ENCODE data around the gene INPP5D.
"Not testable (repeated sequence)": the region's sequence is repeated elsewhere in the genome, so short reads cannot be mapped to it uniquely, and the experiment has no call there.

Gene INPP5D

DNA sequence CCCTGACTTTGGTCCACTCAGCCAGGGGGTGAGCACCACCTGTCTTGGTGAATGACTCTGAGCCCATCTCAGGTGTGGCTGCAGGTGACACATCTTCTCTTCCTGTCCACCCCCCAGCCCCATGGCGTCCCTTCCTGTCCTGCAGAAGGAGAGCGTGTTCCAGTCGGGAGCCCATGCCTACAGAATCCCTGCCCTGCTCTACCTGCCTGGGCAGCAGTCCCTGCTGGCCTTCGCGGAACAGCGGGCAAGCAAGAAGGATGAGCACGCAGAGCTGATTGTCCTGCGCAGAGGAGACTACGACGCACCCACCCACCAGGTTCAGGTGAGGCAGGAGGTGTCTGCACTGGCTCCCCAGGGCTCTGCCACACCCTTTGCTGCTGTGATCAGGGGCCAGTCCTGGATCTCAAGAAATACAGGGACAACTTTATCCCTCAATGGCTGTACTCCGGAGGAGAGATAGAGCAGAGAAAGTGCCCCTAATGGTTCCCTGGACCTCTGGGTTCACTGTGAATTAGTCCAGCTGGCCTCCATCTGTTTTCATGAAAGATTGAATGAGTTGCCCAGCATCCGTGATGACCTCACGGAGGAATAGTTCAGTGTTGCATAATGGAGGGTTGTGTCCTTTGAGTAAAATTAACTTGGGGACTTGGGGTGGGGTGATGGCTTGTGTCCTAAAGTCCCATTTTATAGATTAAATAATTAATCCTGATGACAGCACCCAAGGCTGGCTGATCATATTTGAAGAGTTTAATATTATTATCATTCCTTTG, 27.4 kb upstream of the INPP5D start, which contains the start of gene NEU2:
NEU2 (plus strand) TSS at position 122 of the 770 bp plus-strand sequence; CDS start at position 122, 0 bp downstream.
- DNase-seq (ENCODE audit: low read depth) = no peak

DNA sequence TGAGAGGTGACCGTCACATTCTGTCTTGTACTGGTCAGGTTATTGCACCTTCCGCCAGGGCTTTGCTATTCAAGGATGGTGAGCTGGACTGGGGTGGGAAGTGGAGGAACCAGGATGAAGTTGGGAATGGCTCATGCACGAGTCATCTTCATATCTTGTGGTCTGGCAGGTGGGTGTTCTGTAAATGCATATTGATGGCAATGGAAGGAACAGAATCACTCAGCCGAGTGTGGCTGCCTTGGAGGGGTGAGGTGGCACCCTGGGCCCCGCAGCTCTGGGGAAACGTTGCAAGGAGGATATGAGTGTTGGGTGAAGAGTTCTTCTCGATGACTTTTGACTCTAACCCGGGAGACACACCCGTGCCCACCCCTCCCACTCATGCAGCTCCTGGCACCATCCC, 26.5 kb upstream of the INPP5D start:
- DNase-seq (ENCODE audit: low read depth) = no peak

DNA sequence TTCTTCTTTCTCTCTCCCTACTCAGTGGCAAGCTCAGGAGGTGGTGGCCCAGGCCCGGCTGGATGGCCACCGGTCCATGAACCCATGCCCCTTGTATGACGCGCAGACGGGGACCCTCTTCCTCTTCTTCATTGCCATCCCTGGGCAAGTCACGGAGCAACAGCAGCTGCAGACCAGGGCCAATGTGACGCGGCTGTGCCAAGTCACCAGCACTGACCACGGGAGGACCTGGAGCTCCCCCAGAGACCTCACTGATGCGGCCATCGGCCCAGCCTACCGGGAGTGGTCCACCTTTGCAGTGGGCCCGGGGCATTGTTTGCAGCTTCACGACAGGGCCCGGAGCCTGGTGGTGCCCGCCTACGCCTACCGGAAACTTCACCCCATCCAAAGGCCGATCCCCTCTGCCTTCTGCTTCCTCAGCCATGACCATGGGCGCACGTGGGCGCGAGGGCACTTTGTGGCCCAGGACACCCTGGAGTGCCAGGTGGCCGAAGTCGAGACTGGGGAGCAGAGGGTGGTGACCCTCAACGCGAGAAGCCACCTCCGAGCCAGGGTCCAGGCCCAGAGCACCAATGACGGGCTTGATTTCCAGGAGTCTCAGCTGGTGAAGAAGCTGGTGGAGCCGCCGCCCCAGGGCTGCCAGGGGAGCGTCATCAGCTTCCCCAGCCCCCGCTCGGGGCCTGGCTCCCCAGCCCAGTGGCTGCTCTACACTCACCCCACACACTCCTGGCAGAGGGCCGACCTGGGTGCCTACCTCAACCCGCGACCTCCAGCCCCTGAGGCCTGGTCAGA, 25.9 kb upstream of the INPP5D start:
- no peak for DNase-seq (ENCODE audit: low read depth)

DNA sequence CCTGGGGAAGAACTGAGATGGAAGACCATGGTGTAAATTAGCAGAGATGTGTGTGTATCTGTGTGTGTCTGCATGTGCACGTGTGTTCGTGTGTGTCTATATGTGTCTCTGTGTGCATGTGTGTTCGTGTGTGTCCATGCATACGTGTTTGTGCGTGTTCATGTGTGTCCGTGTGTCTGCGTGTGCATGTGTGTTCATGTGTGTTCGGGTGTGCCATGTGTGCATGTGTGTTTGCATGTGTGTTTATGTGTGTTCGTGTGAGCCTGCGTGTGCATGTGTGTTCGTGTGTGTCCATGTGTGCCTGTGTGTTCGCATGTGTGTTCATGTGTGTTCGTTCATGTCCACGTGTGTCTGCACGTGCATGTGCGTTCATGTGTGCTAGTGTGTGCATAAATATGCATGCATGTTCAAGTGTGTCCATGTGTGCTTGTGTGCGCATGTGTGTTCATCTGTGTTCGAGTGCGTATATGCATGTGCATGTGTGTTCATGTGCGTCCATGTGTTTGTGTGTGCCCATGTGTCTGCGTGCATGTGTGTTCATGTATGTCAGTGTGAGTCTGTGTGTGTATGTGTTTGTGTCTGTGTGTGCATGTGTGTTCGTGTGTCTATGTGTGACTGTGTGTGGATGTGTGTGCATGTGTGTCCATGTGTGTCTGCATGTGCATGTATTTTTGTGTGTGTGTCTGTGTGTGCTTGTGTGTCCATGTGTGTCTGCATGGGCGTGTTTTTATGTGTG, 24.5 kb upstream of the INPP5D start:
- no peak for DNase-seq (ENCODE audit: low read depth)

DNA sequence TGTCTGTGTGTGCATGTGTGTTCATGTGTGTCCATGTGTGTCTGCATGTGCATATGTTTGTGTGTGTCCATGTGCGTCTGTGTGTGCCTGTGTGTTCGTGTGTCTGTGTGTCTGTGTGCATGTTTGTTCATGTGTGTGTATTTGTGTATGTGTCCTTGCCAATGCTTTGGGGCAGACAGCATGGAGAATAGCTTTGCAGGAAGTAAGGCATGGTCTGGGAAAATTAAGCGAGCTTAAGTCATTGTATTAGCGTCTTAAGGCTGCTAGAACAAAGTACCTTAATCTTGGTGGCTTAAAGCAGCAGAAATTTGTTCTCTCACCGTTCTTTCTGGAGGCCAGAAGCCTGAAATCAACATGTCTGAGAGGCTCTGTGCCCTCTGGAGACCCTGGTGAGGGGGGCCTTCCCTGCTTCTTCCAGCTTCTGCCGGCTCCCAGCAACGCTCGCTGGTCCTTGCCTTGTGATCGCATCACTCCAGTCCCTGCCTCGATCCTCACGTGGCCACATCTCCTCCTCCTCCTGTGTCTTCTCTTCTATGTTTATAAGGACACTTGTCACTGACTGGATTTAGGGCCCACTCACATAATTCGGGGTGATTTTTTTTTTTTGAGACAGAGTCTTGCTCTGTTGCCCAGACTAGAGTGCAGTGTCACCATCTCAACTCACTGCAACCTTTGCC, 23.8 kb upstream of the INPP5D start:
- DNase-seq (ENCODE audit: low read depth) = no peak

DNA sequence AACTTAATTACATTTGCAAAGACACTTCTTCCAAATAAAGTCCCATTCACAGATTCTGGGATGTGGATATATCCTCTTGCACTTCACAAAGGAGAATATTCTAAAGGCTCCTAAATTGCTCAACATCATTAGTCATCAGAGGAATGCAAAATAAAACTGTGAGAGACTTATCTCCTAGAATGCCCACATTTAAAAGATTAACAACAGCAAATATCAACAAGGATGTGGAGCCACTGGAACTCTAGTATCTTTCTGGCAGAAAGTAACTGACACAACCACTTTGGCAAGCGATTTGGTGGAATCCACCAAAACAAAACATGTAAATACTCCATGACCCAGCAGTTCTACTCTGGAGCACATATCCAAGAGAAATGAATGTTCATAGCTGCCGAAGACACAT, 23.1 kb upstream of the INPP5D start:
- DNase-seq (ENCODE audit: low read depth) = no peak

DNA sequence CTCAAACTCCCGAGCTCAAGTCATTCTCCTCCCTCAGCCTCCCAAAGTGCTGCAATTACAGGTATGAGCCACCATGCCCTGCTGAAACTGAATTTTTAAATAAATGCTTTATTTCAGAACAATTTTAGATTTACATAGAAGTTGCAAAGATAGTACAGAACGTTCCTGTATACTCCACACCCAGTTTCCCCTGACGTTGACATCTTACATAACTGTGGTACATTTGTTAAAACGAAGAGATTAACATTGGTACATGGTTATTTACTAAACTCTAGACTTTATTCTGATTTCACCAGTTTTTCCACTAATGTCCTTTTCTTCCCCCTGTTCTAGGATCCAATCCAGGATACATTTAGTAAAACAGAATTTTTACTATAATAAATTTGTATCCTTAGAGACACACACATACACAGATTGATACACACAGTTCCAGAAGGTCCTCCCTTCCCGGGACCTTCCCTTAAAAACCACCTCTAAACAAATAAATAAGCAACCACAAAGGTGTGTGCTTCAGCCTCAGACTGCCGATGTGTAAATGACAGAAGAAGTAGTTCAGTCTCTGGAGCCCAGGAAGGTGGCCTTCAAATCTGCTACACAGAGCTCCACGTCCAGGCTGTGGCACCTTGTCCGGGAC, 20.8 kb upstream of the INPP5D start:
- no peak for DNase-seq (ENCODE audit: low read depth)

DNA sequence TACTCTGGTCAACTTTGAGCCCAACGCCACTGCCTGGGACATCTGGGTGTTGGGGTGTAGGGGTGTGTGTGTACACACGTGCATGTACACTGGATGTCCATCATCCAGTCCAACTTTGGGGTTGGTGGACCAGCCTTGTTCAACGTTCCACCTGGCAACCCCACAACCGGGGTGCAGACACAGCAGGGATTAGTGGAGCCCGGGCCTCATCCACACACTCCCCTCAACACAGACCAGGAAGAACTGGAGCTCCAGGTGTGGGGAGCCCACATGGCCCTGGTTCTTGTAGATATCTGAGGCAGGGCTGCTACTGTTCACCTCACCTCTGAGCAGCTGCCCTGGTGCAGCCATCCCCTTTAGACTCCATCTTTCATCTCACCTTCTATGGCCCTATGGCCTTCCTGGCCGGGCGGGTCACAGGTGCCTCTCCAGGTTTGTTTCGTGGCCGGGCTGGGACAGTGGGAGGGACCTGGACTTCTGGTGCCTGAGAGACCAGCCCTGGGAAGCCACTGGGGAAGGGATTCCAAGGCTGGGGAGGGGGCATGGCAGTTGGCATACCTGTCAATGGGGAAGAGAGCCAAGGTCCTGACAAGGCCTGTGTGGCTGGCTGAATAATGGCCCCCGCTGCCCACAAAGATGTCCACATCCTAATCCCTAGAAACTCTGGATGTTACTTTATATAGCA, 20.2 kb upstream of the INPP5D start:
- DNase-seq (ENCODE audit: low read depth) = no peak

DNA sequence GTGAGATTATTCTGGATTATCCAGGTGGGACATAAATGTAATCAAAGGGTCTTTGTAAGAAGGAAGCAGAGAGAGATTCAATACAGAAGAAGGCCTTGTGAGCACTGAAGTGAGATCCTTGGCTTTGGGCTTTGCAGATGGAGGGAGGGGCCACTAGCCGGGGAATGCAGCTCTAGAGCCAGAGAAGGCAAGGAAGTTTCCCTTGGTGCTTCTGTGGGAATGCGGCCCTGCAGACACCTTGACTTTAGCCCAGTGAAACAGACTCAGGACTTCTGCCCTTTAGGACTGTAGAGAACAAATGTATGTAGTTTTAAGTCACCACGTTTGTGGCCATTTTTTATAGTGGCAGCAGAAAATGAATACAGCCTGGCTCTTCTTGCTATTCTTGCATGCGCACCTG, 19.6 kb upstream of the INPP5D start:
- no peak for DNase-seq (ENCODE audit: low read depth)

DNA sequence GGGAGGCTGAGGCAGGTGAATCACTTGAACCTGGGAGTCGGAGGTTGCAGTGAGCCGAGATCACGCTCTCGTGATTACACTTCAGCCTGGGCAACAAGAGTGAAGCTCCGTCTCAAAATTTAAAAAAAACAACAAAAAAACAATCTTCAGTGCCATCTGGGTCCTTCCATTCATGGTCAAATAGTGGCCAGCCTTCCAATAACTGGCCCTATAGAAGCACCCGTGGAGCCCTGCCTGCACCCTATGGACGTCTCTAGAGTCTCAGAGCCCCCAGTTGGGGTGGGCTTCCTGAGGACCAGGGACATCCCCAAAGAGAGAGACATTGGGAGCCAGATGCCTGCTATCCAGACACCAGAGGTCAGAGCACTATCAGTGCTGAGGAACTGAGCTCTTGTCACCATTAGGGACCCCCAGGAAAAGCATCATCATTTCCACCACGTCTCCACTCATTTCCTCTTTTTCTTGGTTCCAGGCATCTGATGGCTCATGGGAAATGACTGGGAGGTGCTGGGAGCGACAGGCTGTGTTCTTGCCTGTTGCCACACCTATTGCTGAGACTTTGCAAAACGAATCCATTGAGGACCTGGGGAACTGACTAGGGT, 18.3 kb upstream of the INPP5D start:
- no peak for DNase-seq (ENCODE audit: low read depth)

DNA sequence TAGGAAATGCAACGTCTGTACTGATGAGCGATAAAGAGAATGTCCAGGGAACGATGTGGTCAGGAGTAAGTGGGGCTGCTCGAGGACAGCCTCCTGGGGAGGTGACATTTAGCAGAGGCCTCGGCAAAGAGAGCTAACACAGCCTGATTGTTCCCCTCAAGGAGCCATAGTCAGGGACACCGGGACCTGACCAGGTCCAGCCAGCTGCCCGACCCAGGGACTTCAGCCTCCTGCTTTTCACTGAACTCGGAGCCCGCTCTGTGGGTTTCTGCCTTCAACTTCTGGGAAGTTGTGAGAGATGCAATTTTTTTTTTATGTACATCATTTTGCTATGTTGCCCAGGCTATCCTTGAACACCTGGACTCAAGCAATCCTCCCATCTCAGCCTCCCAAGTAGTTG, 17.6 kb upstream of the INPP5D start:
- no peak for DNase-seq (ENCODE audit: low read depth)

DNA sequence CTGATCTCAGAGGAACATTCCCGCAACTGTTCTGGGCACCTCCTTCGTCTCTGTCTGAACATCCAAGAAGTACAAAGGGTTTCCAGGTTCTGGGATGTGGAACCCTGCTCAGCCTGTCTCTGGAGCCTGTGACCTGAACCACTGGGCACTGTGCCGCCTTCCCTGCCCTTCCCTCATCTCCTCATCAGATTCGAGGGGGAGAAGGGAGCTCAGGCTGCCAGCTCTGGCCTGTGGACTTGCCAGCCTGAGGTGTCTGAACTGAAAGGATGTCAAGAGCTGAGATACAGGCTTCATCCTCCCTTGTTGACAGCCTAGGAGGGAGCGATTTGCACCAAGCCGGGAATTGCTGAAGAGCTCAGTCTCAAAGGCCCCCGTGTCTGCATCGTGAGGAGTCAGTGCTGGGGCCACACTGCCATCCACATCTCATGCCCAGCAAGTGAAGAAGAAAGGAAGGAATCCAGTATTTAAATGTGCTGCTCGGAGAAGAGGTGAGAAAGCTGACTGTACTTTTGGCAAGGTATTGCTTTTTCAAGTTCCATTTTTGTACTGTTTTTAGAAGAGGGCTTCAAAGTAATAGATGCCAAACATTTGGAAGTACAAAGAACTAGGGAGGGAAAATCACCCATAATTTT, 15.1 kb upstream of the INPP5D start:
- no peak for DNase-seq (ENCODE audit: low read depth)

DNA sequence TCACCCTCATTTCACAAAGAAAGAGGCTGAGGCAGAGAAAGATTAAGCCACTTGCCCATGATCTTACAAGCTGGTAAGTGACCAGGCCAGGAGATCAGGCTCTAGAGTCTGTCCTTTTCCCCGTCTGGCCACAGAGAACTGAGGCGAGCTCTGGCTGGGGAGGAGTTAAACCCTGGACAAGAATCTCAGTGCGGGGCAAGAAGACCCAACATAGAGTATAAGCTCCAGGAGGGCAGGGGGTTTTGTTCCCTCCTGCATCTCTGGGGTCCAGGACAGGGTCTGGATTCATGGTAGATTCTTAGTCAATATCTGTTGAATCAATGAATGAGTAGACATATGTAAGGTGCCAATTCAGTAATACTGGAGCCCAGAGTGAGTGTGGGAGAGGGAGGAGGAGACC, 12.9 kb upstream of the INPP5D start:
- DNase-seq (ENCODE audit: low read depth) = no peak

DNA sequence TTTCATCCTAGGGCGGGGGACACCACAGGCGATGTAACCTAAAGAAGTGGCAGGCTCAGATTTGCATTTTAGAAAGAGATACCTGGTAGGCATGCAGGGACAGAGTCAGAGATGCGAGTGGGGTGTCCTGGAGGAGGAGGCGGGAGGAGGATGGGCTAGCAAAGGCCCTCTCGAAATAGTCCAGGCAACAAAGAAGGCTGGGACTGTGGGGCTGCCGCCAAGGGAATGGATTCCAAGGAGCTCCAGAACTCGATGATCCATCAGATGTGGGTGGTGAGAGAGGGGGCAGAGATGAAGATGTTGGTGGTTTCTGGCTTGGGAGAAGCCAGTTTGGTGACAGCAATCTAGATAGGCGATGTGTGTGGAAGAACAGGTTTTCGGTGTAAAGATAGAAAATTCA, 12.5 kb upstream of the INPP5D start:
- DNase-seq (ENCODE audit: low read depth) = no peak

DNA sequence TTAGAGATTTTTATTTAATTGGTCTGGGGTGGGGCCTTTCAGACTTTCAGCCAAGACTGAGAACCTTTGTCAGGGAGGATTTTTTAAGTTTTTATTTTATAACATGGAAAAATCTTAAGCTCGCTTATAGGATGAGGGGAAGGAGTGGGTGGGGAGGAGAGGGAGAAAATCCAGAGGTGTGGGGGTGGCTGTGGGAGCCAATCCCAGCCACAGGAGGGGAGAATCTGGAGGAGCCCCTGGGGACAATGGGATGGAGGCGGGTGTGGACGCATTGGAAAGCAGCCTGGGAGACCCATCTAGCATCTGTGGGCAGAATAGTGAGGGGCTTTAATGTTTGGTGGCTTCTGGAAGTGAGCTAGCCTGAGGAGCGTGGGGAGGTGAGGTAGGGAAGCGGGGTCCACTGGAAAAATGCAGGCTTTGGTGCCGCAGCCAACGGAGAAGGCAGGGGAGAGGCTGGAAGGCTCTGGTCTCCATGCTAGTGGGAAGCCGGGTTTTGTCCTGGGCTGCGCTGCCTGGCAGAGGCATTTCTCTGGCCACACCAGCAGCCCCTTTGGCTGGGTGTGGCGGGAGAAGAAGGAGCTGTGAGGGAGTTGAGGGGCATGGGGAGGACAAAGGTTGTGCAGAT, 11.5 kb upstream of the INPP5D start:
- DNase-seq (ENCODE audit: low read depth) = no peak

DNA sequence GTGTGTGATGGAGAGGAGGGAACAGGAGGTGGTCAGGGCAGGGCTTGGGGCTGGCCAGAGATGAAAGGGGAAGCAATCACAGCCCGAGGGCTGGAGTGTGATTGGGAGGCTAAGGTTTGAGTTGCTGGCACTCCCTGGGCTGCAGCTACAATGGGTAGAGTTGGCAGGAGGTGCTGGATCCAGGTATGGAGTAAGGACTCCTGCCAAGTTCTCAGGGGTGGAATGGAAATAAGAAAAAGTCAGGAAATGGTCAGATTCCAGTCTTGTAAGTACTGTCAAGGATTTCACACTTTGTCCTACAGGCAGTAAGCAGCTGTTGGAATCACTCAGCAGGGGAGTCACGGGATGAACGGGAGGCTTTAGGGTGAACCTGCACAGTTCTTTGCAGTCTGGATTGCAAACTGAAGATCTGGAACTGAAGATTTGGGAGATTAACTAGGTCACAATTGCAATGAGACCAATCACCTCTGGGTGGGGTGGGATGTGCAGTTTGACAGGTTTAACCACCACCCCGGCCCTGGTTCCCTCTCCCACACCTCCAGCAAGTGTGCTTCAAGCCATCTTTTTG, 10.9 kb upstream of the INPP5D start:
- DNase-seq (ENCODE audit: low read depth) = no peak

DNA sequence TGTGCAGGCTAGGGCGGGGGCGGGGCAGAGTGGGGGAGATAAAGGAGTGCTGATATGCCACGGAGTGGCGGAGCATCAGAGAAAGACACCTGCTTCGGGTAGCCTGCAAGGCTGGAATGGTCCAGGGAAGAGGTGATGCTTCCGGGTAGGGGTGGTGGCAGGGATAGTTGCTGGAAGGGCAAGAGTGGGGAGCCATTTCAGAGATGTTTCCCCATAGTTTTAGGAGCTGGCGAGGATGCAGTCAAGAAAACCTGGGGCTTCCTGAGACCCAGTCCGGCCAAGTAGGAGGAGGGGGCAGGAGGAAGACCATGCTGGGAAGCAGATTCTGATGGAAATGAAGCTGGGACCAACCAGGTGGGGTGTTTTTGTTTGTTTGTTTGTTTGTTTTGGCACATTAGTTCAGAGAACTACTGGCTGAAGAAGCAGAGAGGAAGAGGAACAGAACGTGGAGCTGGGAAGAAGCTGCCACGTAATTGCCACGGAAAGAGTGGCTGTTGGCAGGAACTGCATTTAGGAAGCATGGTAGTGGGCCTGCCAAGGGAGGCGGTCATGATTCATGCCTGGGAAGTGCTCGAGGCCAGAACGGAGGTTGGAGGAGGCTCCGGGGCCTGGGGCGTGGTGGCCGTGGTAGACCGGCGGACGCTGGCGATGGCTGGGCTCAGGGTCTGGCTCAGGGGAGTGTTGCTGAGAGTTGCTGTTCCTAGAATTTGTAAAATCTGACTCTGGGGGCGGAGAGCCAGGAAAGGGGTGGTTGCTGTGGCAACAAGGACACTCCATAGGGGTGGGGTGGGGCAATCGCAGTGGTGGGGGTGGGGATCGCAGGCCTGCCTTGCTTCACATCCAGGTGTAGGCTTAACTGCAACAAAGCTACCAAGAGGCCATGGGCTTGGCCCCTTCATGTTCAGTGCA, 8.6 kb upstream of the INPP5D start:
- DNase-seq (ENCODE audit: low read depth) = no peak

DNA sequence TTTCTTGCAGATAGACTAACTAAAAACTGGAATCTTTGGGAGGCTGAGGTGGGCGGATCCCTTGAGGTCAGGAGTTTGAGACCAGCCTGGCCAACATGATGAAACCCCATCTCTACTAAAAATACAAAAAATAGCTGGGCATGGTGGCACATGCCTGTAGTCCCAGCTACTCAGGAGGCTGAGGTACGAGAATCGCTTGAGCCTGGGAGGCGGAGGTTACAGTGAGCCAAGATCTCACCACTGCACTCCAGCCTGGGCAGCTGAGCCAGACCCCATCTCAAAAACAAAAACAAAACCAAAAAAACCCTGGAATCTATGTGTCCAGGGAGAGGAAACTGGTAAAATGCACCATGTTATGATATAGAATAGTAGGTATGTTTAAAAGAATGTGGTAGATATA, 7.6 kb upstream of the INPP5D start:
- not testable (repeated sequence) for DNase-seq (ENCODE audit: low read depth)
